Myocyte (in vitro differentiated cells): ENCODE data around the gene CD55. TPM values are rescaled to one million over a fixed set of nuclear protein-coding genes. Genes with fewer than 3 reads are reported as not detected.

Source experiments
- DNase-seq: peaks from one replicate; pipeline ENCODE4 v3.0.0-alpha.2; 2012; ENCODE audit warnings: low read depth
- total RNA-seq: library from RNA; depleted of rRNA; stranded (reverse); fragments of >200 nt; gene quantifications from 2 replicates; pipeline ENCODE4 v1.2.3, GENCODE V29; 2014

Gene CD55
- total RNA-seq, 1 donor from 2014 or later, result 29.7 TPM

GRCh38 chr1:207328004-207328403 lies 6.5 kb downstream of the CD55 start:
- peak; percentile 33 for DNase-seq

- DNase-seq, result no peak
Observed at GRCh38 chr1:207328908-207329440, 7.5 kb downstream of the CD55 start.

GRCh38 chr1:207329469-207329868 lies 8.0 kb downstream of the CD55 start:
- no peak for DNase-seq

GRCh38 chr1:207330011-207330710 lies 8.7 kb downstream of the CD55 start:
- no peak for DNase-seq

GRCh38 chr1:207331354-207332313 lies 10.2 kb downstream of the CD55 start:
- DNase-seq, result no peak

GRCh38 chr1:207333009-207333600 lies 11.6 kb downstream of the CD55 start:
- DNase-seq, result no peak

- no peak for DNase-seq
Observed at GRCh38 chr1:207333620-207334019, 12.1 kb downstream of the CD55 start.

- DNase-seq, result no peak
Observed at GRCh38 chr1:207334337-207334736, 12.9 kb downstream of the CD55 start.

- DNase-seq, result no peak
Observed at GRCh38 chr1:207335138-207335537, 13.7 kb downstream of the CD55 start.

- DNase-seq, result no peak
Observed at GRCh38 chr1:207335695-207336363, 14.4 kb downstream of the CD55 start.

GRCh38 chr1:207336559-207337467 lies 15.3 kb downstream of the CD55 start:
- no peak for DNase-seq

- no peak for DNase-seq
Observed at GRCh38 chr1:207342332-207342731, 20.9 kb downstream of the CD55 start.

- no peak for DNase-seq
Observed at GRCh38 chr1:207343675-207344074, 22.2 kb downstream of the CD55 start.

GRCh38 chr1:207344221-207344620 lies 22.7 kb downstream of the CD55 start:
- DNase-seq, result no peak

- DNase-seq, result no peak
Observed at GRCh38 chr1:207345644-207346477, 24.4 kb downstream of the CD55 start.

- DNase-seq, result peak; percentile 85
Observed at GRCh38 chr1:207346513-207346912, 25.0 kb downstream of the CD55 start.

- DNase-seq, result no peak
Observed at GRCh38 chr1:207349979-207350378, 28.5 kb downstream of the CD55 start.

GRCh38 chr1:207352554-207352953 lies 31.1 kb downstream of the CD55 start:
- no peak for DNase-seq

- no peak for DNase-seq
Observed at GRCh38 chr1:207355060-207355459, 33.6 kb downstream of the CD55 start.
